ENCODE results near the gene HTT. TPM values are rescaled to one million over a fixed set of nuclear protein-coding genes. Genes with fewer than 3 reads are reported as not detected.

HTT gene
- total RNA-seq, 1 experiment from 2014 or later = 17.2 TPM

DNA sequence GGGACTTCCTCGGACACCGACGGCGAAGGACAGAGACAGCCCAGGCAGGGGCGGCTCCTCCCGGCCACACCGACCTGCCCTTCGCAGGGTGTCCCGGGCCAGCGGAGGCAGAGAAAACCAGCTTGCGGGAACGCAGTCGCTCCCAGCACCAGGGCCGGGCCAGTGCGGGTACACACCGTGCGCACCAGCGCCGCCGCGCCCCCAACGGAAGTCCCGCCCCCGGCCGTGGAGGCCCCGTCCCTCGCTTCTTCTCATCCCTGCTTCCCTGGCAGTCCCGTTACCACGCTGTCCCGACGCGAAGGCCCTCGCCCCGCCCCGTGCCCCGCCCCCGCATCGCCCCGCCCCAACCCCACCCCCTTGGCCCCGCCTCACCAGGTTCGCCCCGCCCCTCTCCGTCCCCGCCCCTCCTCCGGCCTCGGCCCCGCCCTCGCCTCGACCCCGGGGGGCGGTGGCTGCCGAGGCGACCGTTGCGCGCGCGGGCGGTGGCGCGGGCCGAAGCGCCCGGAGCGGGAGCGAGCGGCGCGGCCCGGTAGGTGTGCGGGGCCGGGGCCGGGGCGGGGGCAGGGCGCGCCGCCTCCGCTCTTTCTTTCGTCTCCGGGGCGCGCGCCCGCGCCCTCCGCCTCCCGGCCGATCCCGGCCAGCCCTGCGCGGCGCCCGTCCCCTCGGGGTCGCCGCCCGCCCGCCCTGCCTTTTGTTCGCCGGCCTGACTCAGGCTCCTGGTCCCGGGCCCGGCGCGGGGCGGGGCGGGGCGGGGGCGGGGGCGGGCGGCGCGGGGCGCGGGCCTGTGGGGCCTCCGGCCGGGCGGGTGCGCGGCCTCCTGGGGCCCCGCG lies 218.3 kb downstream of the HTT start, which contains the start of gene RGS12:
TSS of gene RGS12 (plus strand) at position 451 of the 830 bp plus-strand sequence. CDS start 23,150 bp downstream, outside the sequence.
- in situ Hi-C loops (cut with HindIII; ENCODE audit: low pct_unique_long_range_greater_than_20kb, low sequenced_read_pairs) = no loop called here
- peak; percentile 92 for DNase-seq (ENCODE audit: low read depth, low spot score)

Small RNA genes within 50 kb of the gene (small RNA-seq; reads per million reads assigned to genes)
- gene RF02134 = 0 reads per million in 2 experiments
- gene RF02135 = 0 reads per million in 2 experiments
- 0 to 0.05 reads per million in 2 experiments for gene RNU6-204P

Other genes with a start within 250 kb of the HTT start
- 144 and 148 TPM in 2 replicates for gene ADD1, start 230.8 kb upstream of the HTT start, total RNA-seq (2014; rRNA removed; shearing (Covaris generic))
- gene NOP14, start 111.3 kb upstream of the HTT start, total RNA-seq (2014; rRNA removed; shearing (Covaris generic)) = 22.5 and 26.1 TPM in 2 replicates
- gene GRK4, start 111.1 kb upstream of the HTT start, total RNA-seq (2014; rRNA removed; shearing (Covaris generic)) = 2.2 and 3.2 TPM in 2 replicates
- gene HTT-AS, start 143 bp upstream of the HTT start, total RNA-seq (2014; rRNA removed; shearing (Covaris generic)) = not detected in 2 replicates
- 0.11 TPM in 1 of 2 replicates, not detected in the other for gene MSANTD1, start 174.5 kb downstream of the HTT start, total RNA-seq (2014; rRNA removed; shearing (Covaris generic))
- 3.9 and 4.8 TPM in 2 replicates for gene RGS12, start 218.3 kb downstream of the HTT start, total RNA-seq (2014; rRNA removed; shearing (Covaris generic))